ENCODE measurements around the gene SPRYD3.
"Not testable (repeated sequence)": the region's sequence is repeated elsewhere in the genome, so short reads cannot be mapped to it uniquely, and the experiment has no call there.

SPRYD3 gene

GRCh38 chr12:53049571-53050318, 29.4 kb downstream of the SPRYD3 start, which contains the start of gene TNS2:
Gene TNS2, plus strand, starts transcription at chr12:53050065. Its CDS starts 121 bp downstream, at chr12:53050186.
- no peak for DNase-seq

DNA sequence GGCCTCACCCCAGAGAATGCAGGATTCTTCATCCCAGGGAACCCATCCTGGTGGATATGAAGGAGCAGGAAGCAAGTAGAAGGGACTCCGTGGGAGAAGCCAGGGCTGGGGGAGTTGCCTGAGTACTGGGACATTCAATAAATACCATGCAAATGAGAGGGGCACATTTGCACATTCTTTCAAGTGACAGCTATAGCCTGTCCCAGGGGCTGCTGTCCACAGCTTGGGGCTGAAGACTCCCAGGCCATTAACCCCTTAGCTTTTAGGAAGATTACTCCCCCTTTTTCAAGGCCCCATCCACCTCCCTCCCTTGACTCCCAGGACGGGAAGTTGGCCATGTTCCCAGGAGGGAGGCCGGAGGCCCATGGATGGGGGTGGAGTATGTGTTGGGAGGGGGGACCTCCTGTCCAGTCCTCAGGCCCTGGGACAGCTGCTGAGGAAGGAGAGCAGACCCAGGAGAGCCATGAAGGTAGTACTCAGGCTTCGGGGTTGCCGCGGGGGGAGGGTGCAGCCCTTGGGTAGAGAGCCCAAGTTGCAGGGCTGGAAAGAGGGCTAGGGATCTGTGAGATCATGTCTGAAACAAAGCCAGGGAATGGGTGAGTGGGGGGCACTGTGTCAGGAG, 30.3 kb downstream of the SPRYD3 start:
- DNase-seq: no peak

DNA sequence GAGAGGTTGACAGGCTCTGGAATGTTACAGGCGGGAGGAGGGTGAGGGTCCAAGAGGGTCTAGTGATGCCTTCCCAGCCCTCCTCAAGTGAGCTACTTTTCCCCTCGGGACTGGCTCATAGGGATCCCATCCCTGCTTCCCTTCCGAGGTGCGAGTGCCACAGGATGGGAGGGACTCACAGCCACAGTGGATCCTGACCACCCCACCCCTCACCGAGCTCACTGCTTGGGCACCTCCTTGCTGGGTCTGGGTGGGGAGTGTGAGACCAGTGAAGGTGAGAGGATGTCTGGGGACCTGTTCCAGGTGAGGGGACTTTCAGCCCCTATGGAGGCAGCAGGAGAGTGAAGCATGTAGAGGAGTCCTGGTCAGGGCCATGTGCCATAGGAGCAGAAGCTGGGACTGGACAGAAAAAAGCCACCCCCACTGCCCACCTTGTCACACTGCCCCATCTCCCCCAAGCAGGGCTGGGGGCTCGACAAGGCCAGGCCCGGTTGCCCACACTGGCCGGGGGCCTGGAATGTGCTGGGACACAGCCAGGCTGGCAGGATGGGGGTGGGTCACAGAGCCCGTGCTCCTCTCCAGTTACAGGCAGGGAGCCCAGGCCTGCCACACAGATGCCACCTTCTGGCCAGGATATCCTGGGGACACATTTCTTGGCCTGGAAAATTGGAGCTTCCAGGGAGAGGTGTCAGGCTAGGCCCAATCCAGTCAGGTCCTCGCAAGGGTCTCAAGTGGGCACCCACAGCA, 31.0 kb downstream of the SPRYD3 start:
- DNase-seq: no peak

DNA sequence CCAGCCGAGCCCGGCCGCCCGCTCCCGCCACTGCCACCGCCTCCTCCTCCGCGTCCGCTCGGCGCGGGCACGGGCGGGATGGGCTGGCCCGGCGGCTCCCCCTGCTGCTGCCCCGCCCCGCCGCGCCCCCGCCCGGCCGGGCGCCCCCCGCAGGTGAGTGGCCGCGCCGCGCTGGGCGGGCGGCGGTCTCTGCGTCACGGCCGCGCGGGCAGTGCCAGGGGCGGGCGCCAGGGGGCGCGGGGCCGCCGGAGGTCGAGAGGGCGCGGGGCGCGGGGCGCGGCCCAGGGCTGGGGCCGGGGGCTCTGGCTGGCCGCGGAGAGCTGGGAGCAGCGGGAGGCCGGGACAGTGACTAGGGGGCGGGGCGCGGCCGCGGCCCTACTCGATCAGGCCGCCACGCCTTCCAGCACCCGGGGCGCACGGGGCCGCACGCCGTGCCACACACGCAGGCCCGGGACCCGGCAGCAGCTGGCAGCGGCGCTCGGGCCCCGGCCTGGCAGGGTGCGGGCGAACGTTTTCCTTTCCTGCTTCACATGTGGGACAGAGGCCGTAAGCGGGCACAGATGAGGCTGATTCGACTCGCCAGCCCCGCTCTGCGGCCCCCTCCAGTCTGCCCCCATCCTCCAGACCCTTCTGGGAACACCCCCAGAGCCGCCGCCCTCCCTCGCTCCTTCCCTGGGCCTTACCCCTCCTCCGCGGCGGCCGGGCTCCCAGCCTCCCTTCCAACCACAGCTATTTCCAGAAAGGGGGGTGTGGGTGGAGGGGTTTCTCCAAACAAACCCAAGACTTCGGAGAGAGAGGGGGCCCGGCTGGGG, 31.8 kb downstream of the SPRYD3 start:
- DNase-seq: no peak

- no peak for DNase-seq
These were observed 32.5 kb downstream of the SPRYD3 start for GRCh38 chr12:53046655-53047220.

DNA sequence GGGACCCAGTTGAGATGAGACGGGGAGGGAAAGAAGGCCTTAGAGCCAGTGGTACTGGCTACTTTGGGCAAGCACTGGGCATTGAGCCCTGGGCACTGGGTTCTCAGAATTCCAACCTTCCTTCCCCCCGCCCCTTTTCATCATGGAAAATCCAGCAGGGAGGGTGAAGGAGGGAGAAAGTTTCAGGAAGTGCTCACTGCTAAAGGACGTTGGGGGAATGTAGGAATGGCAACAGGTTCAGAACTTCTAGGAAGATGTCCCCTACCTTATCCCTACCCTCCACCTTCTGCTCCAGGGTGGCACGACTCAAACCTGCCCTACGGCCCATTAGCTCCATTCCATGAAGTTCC, 33.5 kb downstream of the SPRYD3 start:
- DNase-seq: no peak

GRCh38 chr12:53044896-53045695, 34.1 kb downstream of the SPRYD3 start:
- DNase-seq: no peak

DNA sequence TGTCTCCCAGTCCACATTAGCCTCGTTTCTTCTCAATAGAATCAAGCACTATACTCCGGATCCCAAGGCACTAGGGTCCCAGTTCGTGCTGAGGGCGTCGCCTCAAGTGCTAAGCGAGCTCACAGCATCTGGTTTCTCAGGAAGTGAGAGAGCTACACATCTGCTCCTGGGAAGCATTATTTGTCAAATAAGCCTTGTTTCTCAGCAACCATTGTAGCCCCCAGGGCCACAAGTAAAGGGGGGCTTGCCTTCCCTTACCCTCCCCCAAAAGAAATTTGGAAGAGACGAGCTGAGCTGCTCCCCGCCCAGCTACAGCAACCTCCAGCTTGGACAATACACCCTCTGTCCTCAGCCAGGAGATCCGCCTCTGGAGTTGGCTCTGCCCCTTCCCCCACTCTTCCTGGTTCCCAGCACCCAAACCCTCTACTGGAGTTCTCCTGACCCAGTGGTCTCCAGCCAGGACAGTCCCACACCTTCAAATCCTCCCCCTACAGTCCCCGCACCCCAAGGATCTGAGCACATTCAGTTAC, 35.1 kb downstream of the SPRYD3 start:
- no peak for DNase-seq

- DNase-seq: no peak
These were observed 36.4 kb downstream of the SPRYD3 start for GRCh38 chr12:53042607-53043454.

- DNase-seq: no peak
These were observed 39.3 kb downstream of the SPRYD3 start for GRCh38 chr12:53039851-53040250.

GRCh38 chr12:53036802-53037201, 42.4 kb downstream of the SPRYD3 start:
- DNase-seq: no peak

DNA sequence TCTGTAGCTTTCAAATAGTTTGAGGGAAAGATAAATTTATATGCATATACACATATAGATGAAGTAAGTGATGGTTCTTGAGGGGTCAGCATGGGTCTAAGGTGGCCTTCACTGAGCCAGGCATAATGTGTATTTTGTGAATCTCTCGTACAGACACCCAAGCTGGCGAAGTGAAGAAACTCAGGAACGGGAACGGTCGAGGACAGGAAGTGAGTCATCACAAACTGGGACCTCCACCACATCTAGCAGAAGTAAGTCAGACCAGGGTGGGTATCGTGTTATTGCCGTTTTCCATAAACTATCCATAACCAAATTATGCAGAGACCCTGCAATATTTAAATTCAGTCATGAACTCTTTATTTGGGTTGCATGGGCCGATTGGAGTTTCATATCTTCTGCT, 44.7 kb downstream of the SPRYD3 start:
- DNase-seq: no peak

DNA sequence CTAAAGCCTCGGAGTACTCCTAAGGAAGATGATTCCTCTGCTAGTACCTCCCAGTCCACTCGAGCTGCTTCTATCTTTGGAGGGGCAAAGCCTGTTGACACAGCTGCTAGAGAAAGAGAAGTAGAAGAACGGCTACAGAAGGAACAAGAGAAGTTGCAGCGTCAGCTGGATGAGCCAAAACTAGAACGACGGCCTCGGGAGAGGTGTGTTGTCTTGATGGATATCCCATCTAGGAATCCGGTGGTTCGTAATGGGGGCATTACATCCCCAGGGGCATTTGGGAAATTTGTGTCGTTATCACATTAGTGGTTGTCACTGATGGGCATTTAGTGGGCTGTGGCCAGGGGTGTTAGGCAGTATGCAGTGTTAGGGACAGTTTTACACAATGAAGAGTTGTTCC, 45.4 kb downstream of the SPRYD3 start:
- DNase-seq: not testable (repeated sequence)

GRCh38 chr12:53031616-53032015, 47.6 kb downstream of the SPRYD3 start:
- DNase-seq: no peak

DNA sequence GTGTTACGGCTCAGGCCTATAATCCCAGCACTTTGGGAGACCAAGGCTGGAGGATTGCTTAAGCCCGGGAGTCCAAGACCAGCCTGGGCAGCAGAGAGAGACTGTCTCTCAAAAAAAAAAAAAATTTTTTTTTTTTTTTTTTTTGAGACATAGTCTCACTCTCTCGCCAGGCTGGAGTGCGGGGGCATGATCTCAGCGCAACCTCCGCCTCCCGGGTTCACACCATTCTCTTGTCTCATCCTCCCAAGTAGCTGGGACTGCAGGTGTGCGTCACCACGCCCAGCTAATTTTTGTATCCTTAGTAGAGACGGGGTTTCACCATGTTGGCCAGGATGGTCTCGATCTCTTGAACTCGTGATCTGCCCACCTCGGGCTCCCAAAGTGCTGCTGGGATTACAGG, 52.2 kb downstream of the SPRYD3 start:
- DNase-seq: not testable (repeated sequence)

DNA sequence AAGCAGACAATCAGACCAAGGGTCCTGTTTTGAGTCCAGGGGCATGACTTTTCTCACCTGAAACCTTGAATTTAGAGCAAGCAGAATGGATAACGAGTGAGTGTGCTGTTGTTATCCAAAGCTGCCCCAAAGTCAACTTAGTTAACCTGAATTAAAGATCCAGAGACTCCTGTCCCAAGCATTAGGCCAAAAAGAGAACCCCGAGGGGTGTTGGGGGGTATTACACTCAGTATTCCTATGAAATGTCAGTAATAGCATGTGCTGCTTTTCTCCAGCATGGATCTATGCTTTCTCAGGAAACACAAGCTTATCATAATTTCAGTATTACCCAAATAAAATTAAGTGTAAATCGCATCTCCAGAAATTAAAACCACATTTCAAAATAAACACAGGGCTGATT, 53.9 kb downstream of the SPRYD3 start:
- no peak for DNase-seq

GRCh38 chr12:53014709-53015108, 64.5 kb downstream of the SPRYD3 start:
- DNase-seq: no peak

All from NK-92 treated with Interleukin-12 subunit alpha and Interleukin-12 subunit beta, amount 100 ng/mL, for 24 hours (cell line).